22Rv1 (cell line): Measurements from ENCODE around the gene EMP2.

ENCODE experiments used
- ZFX ChIP-seq: fragments of 450-650 bp; IDR thresholded peaks from 2 replicates; pipeline ENCODE4 v1.6.1; 2017; ENCODE audit warnings: antibody characterized with exemption, borderline replicate concordance
- TF ChIP-seq, protein P1 (sequence below): fragments of 450-650 bp; IDR thresholded peaks from 2 replicates; pipeline ENCODE4 v1.5.1; 2017; ENCODE audit warnings: mild to moderate bottlenecking

DNA sequence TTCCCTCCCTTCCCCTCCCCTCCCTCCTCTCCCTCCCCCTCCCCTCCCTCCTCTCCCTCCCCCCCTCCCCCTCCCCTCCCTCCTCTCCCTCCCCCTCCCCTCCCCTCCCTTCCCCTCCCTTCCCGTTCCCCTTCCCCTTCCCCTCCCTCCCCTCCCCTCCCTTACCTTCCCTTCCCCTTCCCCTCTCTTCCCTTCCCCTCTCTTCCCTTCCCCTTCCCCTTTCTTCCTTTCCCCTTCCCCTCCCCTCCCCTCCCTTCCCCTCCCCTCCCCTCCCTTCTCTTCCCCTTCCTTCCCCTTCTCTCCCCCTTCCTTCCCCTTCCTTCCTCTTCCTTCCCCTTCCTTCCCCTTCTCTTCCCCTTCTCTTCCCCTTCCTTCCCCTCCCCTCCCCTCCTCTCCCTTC is 61.1 kb downstream of the EMP2 start:
- TF ChIP-seq, protein P1, sequence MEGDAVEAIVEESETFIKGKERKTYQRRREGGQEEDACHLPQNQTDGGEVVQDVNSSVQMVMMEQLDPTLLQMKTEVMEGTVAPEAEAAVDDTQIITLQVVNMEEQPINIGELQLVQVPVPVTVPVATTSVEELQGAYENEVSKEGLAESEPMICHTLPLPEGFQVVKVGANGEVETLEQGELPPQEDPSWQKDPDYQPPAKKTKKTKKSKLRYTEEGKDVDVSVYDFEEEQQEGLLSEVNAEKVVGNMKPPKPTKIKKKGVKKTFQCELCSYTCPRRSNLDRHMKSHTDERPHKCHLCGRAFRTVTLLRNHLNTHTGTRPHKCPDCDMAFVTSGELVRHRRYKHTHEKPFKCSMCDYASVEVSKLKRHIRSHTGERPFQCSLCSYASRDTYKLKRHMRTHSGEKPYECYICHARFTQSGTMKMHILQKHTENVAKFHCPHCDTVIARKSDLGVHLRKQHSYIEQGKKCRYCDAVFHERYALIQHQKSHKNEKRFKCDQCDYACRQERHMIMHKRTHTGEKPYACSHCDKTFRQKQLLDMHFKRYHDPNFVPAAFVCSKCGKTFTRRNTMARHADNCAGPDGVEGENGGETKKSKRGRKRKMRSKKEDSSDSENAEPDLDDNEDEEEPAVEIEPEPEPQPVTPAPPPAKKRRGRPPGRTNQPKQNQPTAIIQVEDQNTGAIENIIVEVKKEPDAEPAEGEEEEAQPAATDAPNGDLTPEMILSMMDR: no peak
- TF ChIP-seq ZFX: no peak
